IMR-90 (cell line): ENCODE measurements around the gene CD2BP2. TPM values are rescaled to one million over a fixed set of nuclear protein-coding genes. Genes with fewer than 3 reads are reported as not detected.

Source experiments
- ATAC-seq: fragments of 200-7000 bp; cut with Tn5 transposase; 2 replicates; pipeline ENCODE4 v1.9.1; 2020; ENCODE audit warnings: low read depth, mild to moderate bottlenecking, moderate library complexity
- BruUV-seq: library from RNA; stranded (reverse); fragments of 400-500 nt; replicated peaks from 2 replicates; lab custom pipeline; 2021; lab: Mats Ljungman, UMichigan
- CTCF ChIA-PET: fragments of 300-600 bp; formaldehyde crosslinking; extraction: SDS; loops from one replicate; lab custom pipeline; 2021; ENCODE audit warnings: antibody characterized with exemption; lab: Yijun Ruan, JAX
- POLR2A ChIA-PET: fragments of 300-600 bp; sonication (Branson Sonifier 250); formaldehyde crosslinking; loops from one replicate; lab custom pipeline; 2022; ENCODE audit warnings: antibody characterized with exemption; ENCODE audit not compliant: unreplicated experiment; lab: Charles Lee
- DNase-seq: peaks from one replicate; pipeline ENCODE4 v3.0.0; 2013
- H2AFZ ChIP-seq: replicated peaks from 2 replicates; pipeline ENCODE3; 2013; ENCODE audit warnings: low read length, mild to moderate bottlenecking; ENCODE audit not compliant: poor library complexity
- H2AK5ac ChIP-seq: 2 replicates; pipeline ENCODE4 v1.6.1; 2013; ENCODE audit warnings: low read depth, low read length, inconsistent platforms
- H2AK9ac ChIP-seq: replicated peaks from 2 replicates; pipeline ENCODE3; 2013; ENCODE audit warnings: mild to moderate bottlenecking, low read depth, low read length, moderate library complexity; ENCODE audit not compliant: poor library complexity
- H2BK120ac ChIP-seq: 2 replicates; pipeline ENCODE4 v1.6.1; 2013; ENCODE audit warnings: low read depth, low read length, inconsistent platforms
- H2BK15ac ChIP-seq: 3 replicates; pipeline ENCODE4 v1.6.1; 2013; ENCODE audit warnings: low read depth, low read length, inconsistent platforms
- H2BK20ac ChIP-seq: 2 replicates; pipeline ENCODE4 v1.6.1; 2013; ENCODE audit warnings: low read depth, mild to moderate bottlenecking, inconsistent platforms, low read length, moderate library complexity
- H2BK5ac ChIP-seq: 2 replicates; pipeline ENCODE4 v1.6.1; 2013; ENCODE audit warnings: mild to moderate bottlenecking, low read depth, low read length, inconsistent platforms; ENCODE audit not compliant: poor library complexity, severe bottlenecking
- H3K14ac ChIP-seq: replicated peaks from 2 replicates; pipeline ENCODE4 v1.6.1; 2013; ENCODE audit warnings: low read depth, low read length, inconsistent platforms
- H3K18ac ChIP-seq: 2 replicates; pipeline ENCODE4 v1.6.1; 2013; ENCODE audit warnings: low read depth, low read length, control low read depth
- H3K23ac ChIP-seq: 2 replicates; pipeline ENCODE4 v1.6.1; 2013; ENCODE audit warnings: low read depth, low read length, inconsistent platforms
- H3K27ac ChIP-seq: 2 replicates; pipeline ENCODE4 v1.5.1; 2013; ENCODE audit warnings: mild to moderate bottlenecking, control low read depth, low read length; ENCODE audit not compliant: insufficient read depth
- H3K27me3 ChIP-seq: 2 replicates; pipeline ENCODE4 v1.6.1; 2013; ENCODE audit warnings: low read length; ENCODE audit not compliant: control insufficient read depth, insufficient read depth
- H3K36me3 ChIP-seq: 2 replicates; pipeline ENCODE4 v1.6.1; 2013; ENCODE audit warnings: low read length, mixed read lengths; ENCODE audit not compliant: control insufficient read depth, insufficient read depth
- H3K4ac ChIP-seq: 2 replicates; pipeline ENCODE4 v1.6.1; 2013; ENCODE audit warnings: low read depth, low read length, inconsistent platforms
- H3K4me1 ChIP-seq: 2 replicates; pipeline ENCODE4 v1.6.1; 2013; ENCODE audit warnings: low read length, mixed read lengths; ENCODE audit not compliant: control insufficient read depth, insufficient read depth
- H3K4me2 ChIP-seq: 2 replicates; pipeline ENCODE4 v1.6.1; 2013; ENCODE audit warnings: low read depth, mild to moderate bottlenecking, control low read depth, low read length, moderate library complexity
- H3K4me3 ChIP-seq: 2 replicates; pipeline ENCODE4 v1.5.1; 2013; ENCODE audit warnings: low read depth, mild to moderate bottlenecking, control low read depth, low read length, moderate library complexity; ENCODE audit not compliant: insufficient read depth
- H3K56ac ChIP-seq: 2 replicates; pipeline ENCODE4 v1.6.1; 2013; ENCODE audit warnings: low read length, inconsistent platforms; ENCODE audit not compliant: insufficient read depth; ENCODE audit errors: extremely low read depth
- H3K79me1 ChIP-seq, 2 experiments: 2 replicates each; pipeline ENCODE4 v1.6.1; 2013; ENCODE audit warnings: low read length in 2 of 2, inconsistent platforms in 1 of 2, low read depth in 1 of 2
- H3K9ac ChIP-seq: 2 replicates; pipeline ENCODE4 v1.6.1; 2013; ENCODE audit warnings: low read depth, low read length, control low read depth
- H3K9me1 ChIP-seq: 2 replicates; pipeline ENCODE4 v1.6.1; 2013; ENCODE audit warnings: low read length, inconsistent platforms; ENCODE audit not compliant: insufficient read depth
- H3K9me3 ChIP-seq: 2 replicates; pipeline ENCODE4 v1.6.1; 2013; ENCODE audit warnings: low read length; ENCODE audit not compliant: control insufficient read depth, insufficient read depth
- H4K20me1 ChIP-seq: 2 replicates; pipeline ENCODE4 v1.6.1; 2013; ENCODE audit warnings: low read length, inconsistent platforms; ENCODE audit not compliant: insufficient read depth
- H4K5ac ChIP-seq: 2 replicates; pipeline ENCODE4 v1.6.1; 2013; ENCODE audit warnings: mild to moderate bottlenecking, low read depth, low read length, control low read depth
- H4K8ac ChIP-seq, 2 experiments: 2 replicates each; pipeline ENCODE4 v1.6.1; 2013; ENCODE audit warnings: low read depth in 2 of 2, low read length in 2 of 2, control low read depth in 1 of 2, inconsistent platforms in 1 of 2
- H4K91ac ChIP-seq: 2 replicates; pipeline ENCODE4 v1.6.1; 2013; ENCODE audit warnings: low read depth, low read length, inconsistent platforms; ENCODE audit not compliant: insufficient read depth
- BHLHE40 ChIP-seq: fragments of 150-350 bp; IDR thresholded peaks from 2 replicates; pipeline ENCODE4 v1.6.1; 2016; ENCODE audit warnings: mild to moderate bottlenecking, low read depth, low read length
- CEBPB ChIP-seq: IDR thresholded peaks from 2 replicates; pipeline ENCODE4 v1.6.1; 2012; ENCODE audit warnings: low read depth, low read length, improper control_type of control experiment
- FOS ChIP-seq: fragments of 150-350 bp; IDR thresholded peaks from 2 replicates; pipeline ENCODE4 v1.6.1; 2016; ENCODE audit warnings: low read depth, low read length
- MAFK ChIP-seq: IDR thresholded peaks from 2 replicates; pipeline ENCODE4 v1.6.1; 2012; ENCODE audit warnings: low read depth, low read length, improper control_type of control experiment
- MAZ ChIP-seq: IDR thresholded peaks from 2 replicates; pipeline ENCODE4 v1.6.1; 2012; ENCODE audit warnings: low read depth, mild to moderate bottlenecking, low read length, improper control_type of control experiment, moderate library complexity, borderline replicate concordance
- NFE2L2 ChIP-seq: fragments of 150-350 bp; IDR thresholded peaks from 2 replicates; pipeline ENCODE4 v1.6.1; 2016; ENCODE audit warnings: low read depth, mild to moderate bottlenecking, low read length
- POLR2A ChIP-seq: IDR thresholded peaks from 2 replicates; pipeline ENCODE4 v1.6.1; 2012; ENCODE audit warnings: mild to moderate bottlenecking, low read depth, low read length
- RAD21 ChIP-seq: IDR thresholded peaks from 2 replicates; pipeline ENCODE4 v1.6.1; 2012; ENCODE audit warnings: low read length, improper control_type of control experiment
- RCOR1 ChIP-seq: IDR thresholded peaks from 2 replicates; pipeline ENCODE4 v1.6.1; 2012; ENCODE audit warnings: mild to moderate bottlenecking, low read length, improper control_type of control experiment; ENCODE audit not compliant: insufficient replicate concordance
- WGBS, 2 experiments: methylation state at CpG; one replicate each; pipeline versions ENCODE4 v1.1.5 to v1.1.7; 2013; ENCODE audit warnings: missing lambda C conversion rate in 2 of 2; ENCODE audit not compliant: insufficient read length in 1 of 2; ENCODE audit errors: extremely low coverage in 2 of 2; 5-methylcytosine and 5-hydroxymethylcytosine counted together
- dilution Hi-C: fragments of 300-500 bp; cut with HindIII; formaldehyde crosslinking; loops from one replicate; pipeline ENCODE4 v1.14.3; 2018; ENCODE audit warnings: low sequenced_read_pairs; ENCODE audit not compliant: unreplicated experiment
- in situ Hi-C: fragments of 300-500 bp; cut with MboI; formaldehyde crosslinking; loops from 3 replicates; pipeline ENCODE4 v1.14.3; 2019; ENCODE audit warnings: low sequenced_read_pairs, inconsistent platforms, mixed read lengths
- intact Hi-C: fragments of 100-400 bp; cut with micrococcal nuclease; formaldehyde crosslinking; loops from 2 replicates; pipeline ENCODE4 v1.10.0; 2022
- polyA plus RNA-seq, 3 experiments: library from polyadenylated mRNA; depleted of rRNA; stranded (reverse); fragments of >200 nt; gene quantifications; 2 replicates each; pipeline ENCODE4 v1.2.3, GENCODE V29; 2012; ENCODE audit warnings: low replicate concordance in 1 of 3
- total RNA-seq: library from RNA; depleted of rRNA; stranded (reverse); fragments of >200 nt; gene quantifications from 2 replicates; pipeline ENCODE4 v1.2.3, GENCODE V29; 2012
- TF ChIP-seq, protein P1 (sequence below): fragments of 150-350 bp; IDR thresholded peaks from 2 replicates; pipeline ENCODE4 v1.6.1; 2016; ENCODE audit warnings: low read depth, mild to moderate bottlenecking, low read length, moderate library complexity, borderline replicate concordance
- TF ChIP-seq, protein P2 (sequence below): conservative IDR thresholded peaks from 2 replicates; pipeline ENCODE4 v1.5.1; 2012; ENCODE audit warnings: mild to moderate bottlenecking, low read depth, low read length, improper control_type of control experiment

The CD2BP2 gene
- total and polyA plus RNA-seq, 2 of the 4 experiments (the other 2 are of a cell fraction) = 29.6 to 41.1 TPM

DNA sequence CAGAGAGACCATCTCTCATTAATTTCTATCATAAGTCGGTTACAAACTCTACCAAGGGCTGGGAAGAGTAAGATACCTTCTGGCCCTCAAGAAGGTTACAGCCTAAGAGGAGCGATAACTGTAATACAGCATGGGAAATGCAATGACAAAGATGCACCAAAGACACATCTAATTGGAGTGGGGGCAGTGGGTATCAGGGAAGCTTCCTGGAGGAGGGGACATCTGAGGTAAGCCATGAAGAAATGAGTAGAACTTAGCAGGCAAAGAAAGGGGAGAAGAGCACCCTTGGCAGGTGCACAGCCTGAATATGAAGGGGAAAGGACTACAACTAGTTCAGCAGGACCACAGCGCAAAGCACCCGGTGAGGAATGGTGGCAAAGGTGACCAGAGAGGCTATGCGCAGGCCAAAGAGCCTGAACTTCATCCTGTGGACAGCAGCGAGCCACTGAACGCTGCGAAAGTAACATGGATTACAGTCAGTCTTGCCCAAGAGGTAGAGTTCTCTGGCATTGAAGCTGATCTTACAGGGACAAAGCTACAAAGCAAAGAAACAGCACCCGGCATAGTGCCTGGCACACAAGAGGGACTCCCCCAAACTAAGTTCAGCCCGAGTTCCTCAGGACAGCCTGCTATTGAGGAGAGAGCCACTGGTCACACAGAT lies 12.4 kb upstream of the CD2BP2 start:
- Histone ChIP-seq H3K27me3 (no peaks in the 10 kb centered on the region), H3K4me1 (peaks cover 3% of the 10 kb centered on the region; the same call in 1 of the 2 replicates), H3K14ac (peak overlapping the region; percentile 49), H4K5ac (no peak overlapping the region), H4K91ac (no peak overlapping the region), H3K4me2 (peak overlapping the region; percentile 99), H3K9me3 (no peaks in the 10 kb centered on the region), H2BK20ac (no peak overlapping the region), H2BK5ac (no peak overlapping the region), H3K9me1 (peaks cover 17% of the 10 kb centered on the region), H3K27ac (no peak overlapping the region; the same call in 1 of the 2 replicates), H3K9ac (peak overlapping the region; percentile 90; the same call in 1 of the 2 replicates), H2AK5ac (peak overlapping the region; percentile 36; the same call in 1 of the 2 replicates), H2AFZ (no peak overlapping the region), H4K8ac (no peak overlapping the region), H3K4me3 (peak overlapping the region; percentile 86), H2BK15ac (no peak overlapping the region), H2BK120ac (no peak overlapping the region), H2AK9ac (peak overlapping the region; percentile 99), H3K4ac (peak overlapping the region; percentile 1), H4K20me1 (peaks cover 51% of the 10 kb centered on the region), H3K23ac (peak overlapping the region; percentile 26; the same call in 1 of the 2 replicates), H3K79me1 (peaks cover 9 to 64% of the 10 kb centered on the region in 2 experiments), H3K36me3 (peaks cover 18% of the 10 kb centered on the region), H3K56ac (no peak overlapping the region), H3K18ac (no peak overlapping the region)
- ChIA-PET POLR2A (no interaction called here), CTCF (interaction anchor here (1.2 kb wide), 1 partner anchor 275 kb away, joined by 3 read pairs; no protein-coding TSS in a partner anchor)
- in situ Hi-C loops (no loop called here), intact Hi-C loops (loop anchor here (1.0 to 2.0 kb wide), 2 partner anchors 42 to 275 kb away; no protein-coding TSS in a partner anchor), dilution Hi-C loops (no loop called here)
- TF ChIP-seq RAD21 (no peak), POLR2A (no peak), NFE2L2 (no peak), MAZ (no peak), CEBPB (no peak), BHLHE40 (no peak), MAFK (no peak), FOS (no peak), RCOR1 (no peak)
- TF ChIP-seq, protein P1, sequence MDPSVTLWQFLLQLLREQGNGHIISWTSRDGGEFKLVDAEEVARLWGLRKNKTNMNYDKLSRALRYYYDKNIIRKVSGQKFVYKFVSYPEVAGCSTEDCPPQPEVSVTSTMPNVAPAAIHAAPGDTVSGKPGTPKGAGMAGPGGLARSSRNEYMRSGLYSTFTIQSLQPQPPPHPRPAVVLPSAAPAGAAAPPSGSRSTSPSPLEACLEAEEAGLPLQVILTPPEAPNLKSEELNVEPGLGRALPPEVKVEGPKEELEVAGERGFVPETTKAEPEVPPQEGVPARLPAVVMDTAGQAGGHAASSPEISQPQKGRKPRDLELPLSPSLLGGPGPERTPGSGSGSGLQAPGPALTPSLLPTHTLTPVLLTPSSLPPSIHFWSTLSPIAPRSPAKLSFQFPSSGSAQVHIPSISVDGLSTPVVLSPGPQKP = no peak
- TF ChIP-seq, protein P2, sequence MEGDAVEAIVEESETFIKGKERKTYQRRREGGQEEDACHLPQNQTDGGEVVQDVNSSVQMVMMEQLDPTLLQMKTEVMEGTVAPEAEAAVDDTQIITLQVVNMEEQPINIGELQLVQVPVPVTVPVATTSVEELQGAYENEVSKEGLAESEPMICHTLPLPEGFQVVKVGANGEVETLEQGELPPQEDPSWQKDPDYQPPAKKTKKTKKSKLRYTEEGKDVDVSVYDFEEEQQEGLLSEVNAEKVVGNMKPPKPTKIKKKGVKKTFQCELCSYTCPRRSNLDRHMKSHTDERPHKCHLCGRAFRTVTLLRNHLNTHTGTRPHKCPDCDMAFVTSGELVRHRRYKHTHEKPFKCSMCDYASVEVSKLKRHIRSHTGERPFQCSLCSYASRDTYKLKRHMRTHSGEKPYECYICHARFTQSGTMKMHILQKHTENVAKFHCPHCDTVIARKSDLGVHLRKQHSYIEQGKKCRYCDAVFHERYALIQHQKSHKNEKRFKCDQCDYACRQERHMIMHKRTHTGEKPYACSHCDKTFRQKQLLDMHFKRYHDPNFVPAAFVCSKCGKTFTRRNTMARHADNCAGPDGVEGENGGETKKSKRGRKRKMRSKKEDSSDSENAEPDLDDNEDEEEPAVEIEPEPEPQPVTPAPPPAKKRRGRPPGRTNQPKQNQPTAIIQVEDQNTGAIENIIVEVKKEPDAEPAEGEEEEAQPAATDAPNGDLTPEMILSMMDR = no peak
- DNase-seq (no peak), ATAC-seq (no peak)
- BruUV-seq = no TSS peak
- WGBS, 2 experiments = 100% methylated on average over 2 of the region's 10 CpGs; no CpG with 5 or more reads in 1 of the 2 experiments
